NCI-H1694 treated with DMSO at 0.1 percent for 48 hours (cell line): ENCODE data around the gene CSF2RB.

ENCODE experiments used
- DNase-seq: peaks from one replicate; lab custom pipeline; 2025; lab: John Stamatoyannopoulos, UW

Gene CSF2RB

GRCh38 chr22:36921309-36922104, 8.1 kb downstream of the CSF2RB start:
- no peak for DNase-seq

DNA sequence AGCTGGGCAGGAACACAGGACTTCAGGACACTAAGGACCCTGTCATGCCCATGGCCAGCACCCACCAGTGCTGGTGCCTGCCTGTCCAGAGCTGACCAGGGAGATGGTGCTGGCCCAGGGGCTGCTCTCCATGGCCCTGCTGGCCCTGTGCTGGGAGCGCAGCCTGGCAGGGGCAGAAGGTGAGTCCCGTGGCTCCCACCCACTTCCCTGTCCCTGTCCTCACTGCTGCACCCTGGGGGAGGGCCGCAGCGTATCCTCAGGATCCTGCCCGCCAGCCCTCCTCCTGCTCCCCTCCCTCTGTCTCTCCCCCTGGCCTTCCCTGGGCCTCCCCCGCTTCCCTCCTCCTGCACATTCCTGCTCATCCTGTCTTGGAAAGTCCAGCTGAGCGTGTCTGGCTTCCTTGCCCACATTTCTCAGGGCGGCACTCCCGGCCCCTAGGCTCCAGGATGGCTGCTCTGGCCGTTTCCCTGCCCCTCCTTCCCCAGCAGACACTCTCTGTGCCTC, 8.7 kb downstream of the CSF2RB start:
- DNase-seq = no peak

GRCh38 chr22:36922711-36923110, 9.3 kb downstream of the CSF2RB start:
- no peak for DNase-seq

DNA sequence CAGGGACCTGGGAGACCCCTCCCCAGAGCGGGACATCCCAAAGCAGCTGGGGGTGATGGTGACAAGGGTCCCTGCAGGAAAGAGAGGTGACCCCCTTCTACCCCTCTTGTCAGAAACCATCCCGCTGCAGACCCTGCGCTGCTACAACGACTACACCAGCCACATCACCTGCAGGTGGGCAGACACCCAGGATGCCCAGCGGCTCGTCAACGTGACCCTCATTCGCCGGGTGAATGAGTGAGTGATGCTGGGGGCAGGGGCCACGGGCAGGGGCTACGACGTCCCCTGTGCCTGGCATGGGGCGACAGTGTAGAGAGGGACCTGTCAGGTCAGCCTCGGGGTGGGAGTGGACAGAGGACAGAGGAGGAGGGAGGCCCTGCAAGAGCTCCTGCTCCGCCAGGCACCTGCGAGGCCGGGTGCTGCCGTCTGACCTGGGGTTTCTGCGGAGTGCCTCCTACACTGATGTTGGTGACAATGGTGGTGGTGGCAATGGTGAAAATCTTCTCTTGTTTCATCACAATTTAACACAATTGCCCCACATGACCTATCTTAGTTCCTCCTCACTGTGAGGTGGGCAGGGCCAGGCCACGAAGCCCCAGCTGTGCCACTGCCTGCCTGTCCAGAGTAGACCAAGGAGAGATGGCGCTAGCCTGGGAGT, 9.8 kb downstream of the CSF2RB start:
- no peak for DNase-seq

- no peak for DNase-seq
Measured at GRCh38 chr22:36924151-36924698, 10.8 kb downstream of the CSF2RB start.

GRCh38 chr22:36925388-36926290, 12.2 kb downstream of the CSF2RB start:
- no peak for DNase-seq

DNA sequence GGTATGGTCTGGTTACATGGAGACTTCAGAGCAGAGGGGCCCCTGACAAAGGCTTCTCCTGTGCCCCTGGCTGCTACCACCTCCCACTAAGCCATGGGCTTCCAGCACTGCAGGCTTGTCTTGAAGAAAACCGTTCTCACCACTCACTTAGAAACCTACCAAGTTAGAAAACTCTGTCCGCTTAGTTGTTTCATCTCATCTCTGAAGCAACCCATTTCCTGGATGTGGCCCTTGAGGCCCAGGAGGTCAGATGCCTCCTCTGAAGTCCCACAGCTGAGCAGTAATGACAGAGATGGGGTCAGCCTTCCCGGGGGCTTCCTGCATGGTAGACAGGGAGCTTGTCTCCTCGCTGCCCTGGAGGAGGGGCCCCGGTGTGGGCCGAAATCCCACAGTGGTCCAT, 12.9 kb downstream of the CSF2RB start:
- DNase-seq = no peak

DNA sequence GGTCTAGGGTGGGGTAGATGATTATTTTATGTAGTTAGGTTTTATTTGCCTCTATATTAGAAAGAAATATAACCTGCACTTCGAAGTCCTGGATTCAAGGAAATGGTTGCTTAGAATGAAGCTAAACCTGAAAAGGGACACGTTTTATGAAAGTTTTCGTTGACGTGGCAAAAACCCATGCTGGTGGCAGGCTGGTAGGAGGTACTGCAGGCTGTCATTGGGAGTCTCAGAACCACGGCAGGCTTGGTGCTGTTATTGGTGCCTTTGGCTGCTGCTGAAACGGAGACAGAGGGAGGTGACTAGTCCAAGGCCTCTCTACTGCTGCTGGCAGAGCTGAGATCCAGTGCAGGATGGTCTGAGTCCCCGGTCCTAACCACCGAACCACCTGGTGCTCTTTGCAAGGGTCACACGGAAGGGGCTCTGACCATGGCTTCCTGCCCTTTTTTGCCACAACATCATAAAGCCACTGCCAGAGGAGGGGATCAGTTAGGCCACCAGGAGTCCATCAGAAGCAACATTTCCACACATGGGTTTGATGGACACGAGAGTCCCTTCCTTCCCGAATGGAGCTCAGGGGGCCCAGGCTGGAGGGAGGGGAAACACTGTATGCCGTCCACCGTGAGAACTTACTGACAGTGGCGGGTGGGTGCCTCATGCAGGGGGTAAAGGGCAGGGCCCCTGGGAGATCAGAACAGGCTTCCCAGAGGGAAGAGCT, 13.4 kb downstream of the CSF2RB start:
- DNase-seq = no peak

GRCh38 chr22:36927671-36928070, 14.2 kb downstream of the CSF2RB start:
- DNase-seq = no peak

DNA sequence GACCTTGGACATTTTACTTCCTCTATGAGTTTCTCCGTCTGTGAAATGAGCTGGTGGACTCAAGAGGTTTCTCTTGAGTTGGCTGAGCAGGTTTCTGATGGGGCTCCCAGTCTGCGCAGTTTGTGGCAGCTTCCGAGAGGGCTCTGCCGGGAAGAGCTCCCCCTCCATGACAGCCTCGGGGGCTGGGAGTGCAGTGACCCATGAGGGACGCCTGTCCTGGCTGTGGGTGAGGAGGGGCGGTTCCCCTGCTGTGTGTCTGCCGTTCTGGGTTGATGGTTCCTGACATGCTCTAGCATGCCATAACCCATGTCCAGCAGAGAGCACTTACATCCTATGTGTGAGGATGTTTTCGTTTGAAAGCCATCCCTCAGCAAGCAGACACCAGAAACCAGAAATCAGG, 14.8 kb downstream of the CSF2RB start:
- DNase-seq = no peak

DNA sequence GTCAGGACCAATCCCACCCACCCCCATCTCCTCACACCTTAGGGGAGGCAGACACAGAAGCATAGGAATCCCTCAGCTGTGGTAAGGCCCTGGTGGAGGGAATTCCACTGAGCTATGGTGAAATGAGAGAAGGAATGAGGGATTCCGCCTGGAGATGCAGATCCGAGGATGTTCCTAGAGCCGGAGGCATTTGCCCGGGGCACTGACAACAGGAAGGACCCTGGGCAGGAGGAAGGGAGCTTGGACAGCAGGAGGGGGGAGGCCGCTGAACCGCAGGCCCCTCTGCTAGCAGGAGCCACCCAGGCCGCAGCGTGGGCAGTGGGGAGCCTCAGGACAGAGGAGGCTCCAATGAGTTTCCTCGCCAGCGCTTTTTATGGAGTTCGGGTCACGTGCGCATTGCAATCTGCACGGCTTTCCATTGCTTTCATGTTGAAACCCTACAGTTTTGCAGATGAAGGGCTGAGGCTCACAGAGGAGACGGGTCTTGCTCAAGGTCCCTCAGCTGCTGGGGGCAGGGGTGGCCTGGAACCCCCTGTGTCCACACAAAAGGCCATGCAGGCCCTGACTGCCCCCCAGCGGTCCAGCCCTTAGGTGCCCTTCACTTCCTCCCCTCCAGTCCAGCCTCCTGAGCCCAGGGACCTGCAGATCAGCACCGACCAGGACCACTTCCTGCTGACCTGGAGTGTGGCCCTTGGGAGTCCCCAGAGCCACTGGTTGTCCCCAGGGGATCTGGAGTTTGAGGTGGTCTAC, 15.5 kb downstream of the CSF2RB start:
- no peak for DNase-seq

GRCh38 chr22:36929621-36930020, 16.2 kb downstream of the CSF2RB start:
- no peak for DNase-seq

DNA sequence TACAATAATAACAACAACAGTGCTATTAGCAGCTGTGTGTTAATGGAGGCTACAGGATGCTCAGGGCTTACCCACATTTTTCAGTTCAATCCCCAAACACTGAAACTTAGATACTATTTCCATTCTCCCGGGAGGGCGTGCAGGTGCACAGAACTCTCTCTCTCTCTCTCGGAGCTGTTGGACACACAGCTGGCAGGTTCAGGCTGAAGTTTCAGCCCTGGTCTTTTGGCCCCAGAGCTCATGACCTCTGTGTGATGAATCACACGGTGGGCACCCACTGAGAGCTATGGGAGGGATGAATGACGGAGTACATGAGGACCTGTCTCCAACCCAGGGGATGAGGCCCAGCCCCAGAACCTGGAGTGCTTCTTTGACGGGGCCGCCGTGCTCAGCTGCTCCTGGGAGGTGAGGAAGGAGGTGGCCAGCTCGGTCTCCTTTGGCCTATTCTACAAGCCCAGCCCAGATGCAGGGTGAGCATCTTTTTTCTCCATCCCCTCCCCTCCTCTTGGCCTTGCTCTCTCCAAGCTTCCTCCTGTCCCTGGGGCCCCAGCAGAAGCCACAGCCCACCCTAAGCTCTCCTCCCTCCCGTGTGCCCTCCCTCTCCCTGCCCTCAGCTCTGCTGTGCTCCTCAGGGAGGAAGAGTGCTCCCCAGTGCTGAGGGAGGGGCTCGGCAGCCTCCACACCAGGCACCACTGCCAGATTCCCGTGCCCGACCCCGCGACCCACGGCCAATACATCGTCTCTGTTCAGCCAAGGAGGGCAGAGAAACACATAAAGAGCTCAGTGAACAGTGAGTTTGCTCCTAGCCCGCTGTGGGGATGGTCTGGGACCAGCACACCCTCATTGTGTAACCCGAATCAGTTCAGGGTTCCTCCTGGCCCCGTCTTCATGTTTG, 16.9 kb downstream of the CSF2RB start:
- no peak for DNase-seq

GRCh38 chr22:36931446-36931845, 18.0 kb downstream of the CSF2RB start:
- DNase-seq = no peak

- no peak for DNase-seq
Measured at GRCh38 chr22:36933629-36934417, 20.4 kb downstream of the CSF2RB start.

DNA sequence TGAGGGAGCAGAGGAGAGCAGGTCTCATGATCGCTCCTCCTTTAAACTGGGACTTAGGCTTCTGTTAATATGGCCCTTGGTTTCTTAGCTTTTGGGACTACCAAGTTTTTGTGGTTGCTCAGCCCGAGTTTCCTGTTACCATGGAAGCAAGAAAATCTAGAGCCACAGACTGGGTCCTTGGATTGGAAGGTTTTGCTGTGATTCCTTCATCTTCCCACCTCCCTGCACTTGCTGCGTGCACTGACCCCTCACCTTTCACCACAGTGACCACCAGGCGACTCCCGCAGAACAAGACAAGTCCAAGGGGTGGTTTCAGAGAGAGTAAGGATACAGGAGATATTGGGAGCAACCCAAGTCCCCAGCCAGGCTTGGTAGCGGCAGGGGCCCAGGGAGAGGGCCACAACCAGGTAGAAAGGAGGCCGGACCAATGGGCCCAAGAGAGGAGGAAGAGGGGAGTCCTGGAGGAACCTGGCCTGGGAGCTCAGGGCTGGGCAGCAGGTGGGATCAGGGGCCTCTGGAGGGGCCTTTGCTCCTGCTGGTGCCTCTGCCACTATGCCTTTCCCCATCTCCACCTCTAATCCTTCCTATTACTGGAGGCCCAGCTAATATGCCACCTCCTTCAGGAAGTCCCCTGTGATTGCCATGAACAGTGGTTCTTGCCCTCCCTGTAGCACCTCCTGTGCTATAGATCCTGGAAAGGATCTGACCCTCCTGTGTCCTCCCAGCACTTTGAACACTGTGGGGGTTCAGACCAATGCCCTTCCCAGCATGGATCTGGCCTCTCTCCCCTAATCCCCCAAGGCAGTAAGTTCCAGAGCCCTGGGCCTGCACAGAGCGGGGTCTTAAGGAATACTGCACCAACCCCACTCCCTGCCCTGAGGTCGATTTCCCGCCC, 21.2 kb downstream of the CSF2RB start:
- DNase-seq = no peak

DNA sequence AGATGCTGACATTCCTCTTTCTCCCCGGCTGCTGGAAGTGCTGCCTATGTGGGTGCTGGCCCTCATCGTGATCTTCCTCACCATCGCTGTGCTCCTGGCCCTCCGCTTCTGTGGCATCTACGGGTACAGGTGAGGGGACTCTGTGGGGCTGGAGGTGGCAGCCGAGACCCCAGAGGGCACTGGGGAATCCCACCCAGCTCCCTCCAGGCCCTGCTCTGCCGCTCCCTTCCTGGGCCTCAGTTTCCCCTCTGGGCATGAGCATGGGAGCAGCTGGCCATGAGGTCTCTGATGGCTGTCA, 21.8 kb downstream of the CSF2RB start:
- DNase-seq = no peak

- no peak for DNase-seq
Measured at GRCh38 chr22:36935694-36936093, 22.3 kb downstream of the CSF2RB start.
